Right lobe of liver (tissue), 4 donors: ENCODE data around the gene RAB14.

ENCODE experiments used
- POLR2A ChIP-seq: fragments of 450-650 bp; IDR thresholded peaks from one replicate; pipeline ENCODE4 v1.6.1; 2017; ENCODE audit warnings: antibody characterized with exemption, mild to moderate bottlenecking
- TF ChIP-seq, protein P1 (sequence below), 4 donors: fragments of 200-600 bp in 3 of 4; fragments of 450-650 bp in 1 of 4; IDR thresholded peaks; one replicate each; pipeline versions ENCODE4 v1.5.1 to v1.8.0; 2016 to 2022; ENCODE audit warnings: antibody characterized with exemption in 4 of 4, mild to moderate bottlenecking in 2 of 4
- donor health status: DM: no; HTN: no; CAD: no.
- donor health status: DM: no; HTN: no; CAD: no.
- donor health status: DM: no; HTN: yes; CAD: no.

DNA sequence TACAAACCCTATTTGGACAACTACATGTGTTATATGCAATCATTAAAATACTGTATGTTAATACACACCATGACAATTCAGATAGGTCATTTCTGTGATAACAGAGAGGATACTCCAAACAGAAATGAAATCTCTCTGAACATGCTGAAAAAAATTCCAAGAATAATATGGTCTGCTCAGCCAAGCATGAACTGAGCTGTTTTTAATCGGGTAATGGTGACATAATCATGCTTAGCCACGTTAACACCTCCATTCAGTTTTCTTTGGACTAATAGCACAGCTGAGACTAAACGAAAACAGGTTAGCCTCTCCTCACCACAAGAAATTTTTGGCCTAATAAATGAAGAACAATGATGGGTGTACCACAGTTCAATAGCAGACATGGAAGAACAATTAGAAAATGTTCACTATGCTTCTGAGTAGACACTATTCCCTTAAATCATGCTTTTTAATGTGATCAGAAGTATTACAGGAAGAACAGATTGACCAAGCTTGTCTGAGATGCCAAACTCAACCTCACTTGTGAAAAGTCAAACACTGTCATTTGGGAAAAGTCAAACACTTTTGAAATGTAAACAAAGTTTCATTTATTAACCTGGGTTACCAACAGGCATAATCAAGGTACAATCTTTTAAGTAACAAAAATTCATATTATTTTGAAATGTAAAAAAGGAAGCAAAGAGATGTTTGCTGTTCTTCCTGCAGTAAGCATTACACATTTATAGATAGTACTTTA, 19.4 kb downstream of the RAB14 start:
- TF ChIP-seq, protein P1, sequence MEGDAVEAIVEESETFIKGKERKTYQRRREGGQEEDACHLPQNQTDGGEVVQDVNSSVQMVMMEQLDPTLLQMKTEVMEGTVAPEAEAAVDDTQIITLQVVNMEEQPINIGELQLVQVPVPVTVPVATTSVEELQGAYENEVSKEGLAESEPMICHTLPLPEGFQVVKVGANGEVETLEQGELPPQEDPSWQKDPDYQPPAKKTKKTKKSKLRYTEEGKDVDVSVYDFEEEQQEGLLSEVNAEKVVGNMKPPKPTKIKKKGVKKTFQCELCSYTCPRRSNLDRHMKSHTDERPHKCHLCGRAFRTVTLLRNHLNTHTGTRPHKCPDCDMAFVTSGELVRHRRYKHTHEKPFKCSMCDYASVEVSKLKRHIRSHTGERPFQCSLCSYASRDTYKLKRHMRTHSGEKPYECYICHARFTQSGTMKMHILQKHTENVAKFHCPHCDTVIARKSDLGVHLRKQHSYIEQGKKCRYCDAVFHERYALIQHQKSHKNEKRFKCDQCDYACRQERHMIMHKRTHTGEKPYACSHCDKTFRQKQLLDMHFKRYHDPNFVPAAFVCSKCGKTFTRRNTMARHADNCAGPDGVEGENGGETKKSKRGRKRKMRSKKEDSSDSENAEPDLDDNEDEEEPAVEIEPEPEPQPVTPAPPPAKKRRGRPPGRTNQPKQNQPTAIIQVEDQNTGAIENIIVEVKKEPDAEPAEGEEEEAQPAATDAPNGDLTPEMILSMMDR (IDR thresholded peaks at IDR 0.05): no peak
- TF ChIP-seq POLR2A: no peak
